Measurements from ENCODE around the gene SYT3. TPM values are rescaled to one million over a fixed set of nuclear protein-coding genes. Genes with fewer than 3 reads are reported as not detected.

The SYT3 gene
- total RNA-seq, 1 experiment from 2014 or later: not detected

GRCh38 chr19:50673118-50673517 is 33.4 kb upstream of the SYT3 start:
- no peak overlapping the region for H3K9ac ChIP-seq (ENCODE audit: low read length)
- no peak overlapping the region for H3K4me3 ChIP-seq (ENCODE audit: low read length)
- H3K9me3 ChIP-seq (ENCODE audit: low read length): no peaks in the 10 kb centered on the region
- H3K4me2 ChIP-seq (ENCODE audit: low read depth, low read length, poor library complexity, severe bottlenecking): no peak overlapping the region
- H2AFZ ChIP-seq (ENCODE audit: low read length): no peak overlapping the region
- no peak overlapping the region for H3K27ac ChIP-seq (ENCODE audit: low read length)
- H4K20me1 ChIP-seq (ENCODE audit: insufficient read depth, low read depth, low read length): no peaks in the 10 kb centered on the region
- H3K79me2 ChIP-seq (ENCODE audit: low read length): no peaks in the 10 kb centered on the region
- no peaks in the 10 kb centered on the region for H3K4me1 ChIP-seq (ENCODE audit: low read length)
- no peaks in the 10 kb centered on the region for H3K9me2 ChIP-seq (replicated peaks; ENCODE audit: insufficient read depth, low read length)
- H3K27me3 ChIP-seq (ENCODE audit: low read length): no peaks in the 10 kb centered on the region
- no peak for DNase-seq
- H3K36me3 ChIP-seq (ENCODE audit: insufficient read depth, low read length): no peaks in the 10 kb centered on the region

GRCh38 chr19:50670102-50670380 is 30.4 kb upstream of the SYT3 start:
- Histone ChIP-seq H2AFZ (ENCODE audit: low read length) (no peak overlapping the region), H3K4me3 (ENCODE audit: low read length) (no peak overlapping the region), H3K9me3 (ENCODE audit: low read length) (no peaks in the 10 kb centered on the region), H3K27me3 (ENCODE audit: low read length) (no peaks in the 10 kb centered on the region), H3K36me3 (ENCODE audit: insufficient read depth, low read length) (no peaks in the 10 kb centered on the region), H3K4me2 (ENCODE audit: low read depth, low read length, poor library complexity, severe bottlenecking) (no peak overlapping the region), H4K20me1 (ENCODE audit: insufficient read depth, low read depth, low read length) (no peaks in the 10 kb centered on the region), H3K9me2 (replicated peaks; ENCODE audit: insufficient read depth, low read length) (no peaks in the 10 kb centered on the region), H3K27ac (ENCODE audit: low read length) (no peak overlapping the region), H3K9ac (ENCODE audit: low read length) (no peak overlapping the region), H3K4me1 (ENCODE audit: low read length) (no peaks in the 10 kb centered on the region), H3K79me2 (ENCODE audit: low read length) (no peaks in the 10 kb centered on the region)
- DNase-seq: no peak

GRCh38 chr19:50669302-50670101 is 29.8 kb upstream of the SYT3 start:
- DNase-seq: peak; percentile 84
- Histone ChIP-seq H3K27ac (ENCODE audit: low read length) (no peak overlapping the region), H3K9ac (ENCODE audit: low read length) (no peak overlapping the region), H3K4me1 (ENCODE audit: low read length) (no peaks in the 10 kb centered on the region), H3K9me3 (ENCODE audit: low read length) (no peaks in the 10 kb centered on the region), H2AFZ (ENCODE audit: low read length) (no peak overlapping the region), H3K4me2 (ENCODE audit: low read depth, low read length, poor library complexity, severe bottlenecking) (no peak overlapping the region), H4K20me1 (ENCODE audit: insufficient read depth, low read depth, low read length) (no peaks in the 10 kb centered on the region), H3K9me2 (replicated peaks; ENCODE audit: insufficient read depth, low read length) (no peaks in the 10 kb centered on the region), H3K79me2 (ENCODE audit: low read length) (no peaks in the 10 kb centered on the region), H3K36me3 (ENCODE audit: insufficient read depth, low read length) (no peaks in the 10 kb centered on the region), H3K4me3 (ENCODE audit: low read length) (no peak overlapping the region), H3K27me3 (ENCODE audit: low read length) (no peaks in the 10 kb centered on the region; the same call in 1 of the 2 replicates)

- no peaks in the 10 kb centered on the region for H3K9me2 ChIP-seq (replicated peaks; ENCODE audit: insufficient read depth, low read length)
- H3K27ac ChIP-seq (ENCODE audit: low read length): no peak overlapping the region
Observed at GRCh38 chr19:50668879-50669278, 29.2 kb upstream of the SYT3 start.

GRCh38 chr19:50668416-50668815 is 28.7 kb upstream of the SYT3 start:
- Histone ChIP-seq H3K4me3 (ENCODE audit: low read length) (no peak overlapping the region), H3K4me1 (ENCODE audit: low read length) (no peaks in the 10 kb centered on the region), H3K79me2 (ENCODE audit: low read length) (no peaks in the 10 kb centered on the region), H3K9me2 (replicated peaks; ENCODE audit: insufficient read depth, low read length) (no peaks in the 10 kb centered on the region), H3K27ac (ENCODE audit: low read length) (no peak overlapping the region), H3K36me3 (ENCODE audit: insufficient read depth, low read length) (no peaks in the 10 kb centered on the region), H3K9ac (ENCODE audit: low read length) (no peak overlapping the region), H3K4me2 (ENCODE audit: low read depth, low read length, poor library complexity, severe bottlenecking) (no peak overlapping the region), H2AFZ (ENCODE audit: low read length) (no peak overlapping the region), H4K20me1 (ENCODE audit: insufficient read depth, low read depth, low read length) (no peaks in the 10 kb centered on the region), H3K9me3 (ENCODE audit: low read length) (no peaks in the 10 kb centered on the region), H3K27me3 (ENCODE audit: low read length) (no peaks in the 10 kb centered on the region; the same call in 1 of the 2 replicates)
- DNase-seq: no peak

More at GRCh38 chr19:50668879-50669278, 29.2 kb upstream of the SYT3 start:
- Histone ChIP-seq H4K20me1 (ENCODE audit: insufficient read depth, low read depth, low read length) (no peaks in the 10 kb centered on the region), H3K9me3 (ENCODE audit: low read length) (no peaks in the 10 kb centered on the region), H3K4me1 (ENCODE audit: low read length) (no peaks in the 10 kb centered on the region), H3K4me3 (ENCODE audit: low read length) (no peak overlapping the region), H3K36me3 (ENCODE audit: insufficient read depth, low read length) (no peaks in the 10 kb centered on the region), H3K4me2 (ENCODE audit: low read depth, low read length, poor library complexity, severe bottlenecking) (no peak overlapping the region), H2AFZ (ENCODE audit: low read length) (no peak overlapping the region), H3K9ac (ENCODE audit: low read length) (no peak overlapping the region), H3K27me3 (ENCODE audit: low read length) (no peaks in the 10 kb centered on the region; the same call in 1 of the 2 replicates), H3K79me2 (ENCODE audit: low read length) (no peaks in the 10 kb centered on the region)
- no peak for DNase-seq

- no peak overlapping the region for H3K4me3 ChIP-seq (ENCODE audit: low read length)
- no peaks in the 10 kb centered on the region; the same call in 1 of the 2 replicates for H3K27me3 ChIP-seq (ENCODE audit: low read length)
- H3K4me2 ChIP-seq (ENCODE audit: low read depth, low read length, poor library complexity, severe bottlenecking): no peak overlapping the region
- H3K27ac ChIP-seq (ENCODE audit: low read length): no peak overlapping the region
- H3K9ac ChIP-seq (ENCODE audit: low read length): no peak overlapping the region
- H3K79me2 ChIP-seq (ENCODE audit: low read length): no peaks in the 10 kb centered on the region
- H3K4me1 ChIP-seq (ENCODE audit: low read length): no peaks in the 10 kb centered on the region
- H3K9me2 ChIP-seq (replicated peaks; ENCODE audit: insufficient read depth, low read length): no peaks in the 10 kb centered on the region
- no peaks in the 10 kb centered on the region for H3K36me3 ChIP-seq (ENCODE audit: insufficient read depth, low read length)
- no peak overlapping the region for H2AFZ ChIP-seq (ENCODE audit: low read length)
- no peaks in the 10 kb centered on the region for H4K20me1 ChIP-seq (ENCODE audit: insufficient read depth, low read depth, low read length)
- no peak for DNase-seq
- no peaks in the 10 kb centered on the region for H3K9me3 ChIP-seq (ENCODE audit: low read length)
Observed at GRCh38 chr19:50667759-50668231, 28.1 kb upstream of the SYT3 start.

GRCh38 chr19:50667177-50667758 is 27.6 kb upstream of the SYT3 start:
- H3K4me1 ChIP-seq (ENCODE audit: low read length): no peaks in the 10 kb centered on the region
- H3K4me3 ChIP-seq (ENCODE audit: low read length): no peak overlapping the region
- H3K36me3 ChIP-seq (ENCODE audit: insufficient read depth, low read length): no peaks in the 10 kb centered on the region
- no peak overlapping the region for H3K9ac ChIP-seq (ENCODE audit: low read length)
- H3K27me3 ChIP-seq (ENCODE audit: low read length): no peaks in the 10 kb centered on the region; the same call in 1 of the 2 replicates
- no peak overlapping the region for H2AFZ ChIP-seq (ENCODE audit: low read length)
- no peaks in the 10 kb centered on the region for H3K79me2 ChIP-seq (ENCODE audit: low read length)
- no peak overlapping the region for H3K4me2 ChIP-seq (ENCODE audit: low read depth, low read length, poor library complexity, severe bottlenecking)
- DNase-seq: no peak
- no peaks in the 10 kb centered on the region for H3K9me2 ChIP-seq (replicated peaks; ENCODE audit: insufficient read depth, low read length)
- no peaks in the 10 kb centered on the region for H3K9me3 ChIP-seq (ENCODE audit: low read length)
- no peak overlapping the region for H3K27ac ChIP-seq (ENCODE audit: low read length)
- H4K20me1 ChIP-seq (ENCODE audit: insufficient read depth, low read depth, low read length): no peaks in the 10 kb centered on the region

GRCh38 chr19:50666346-50667176 is 26.9 kb upstream of the SYT3 start:
- Histone ChIP-seq H4K20me1 (ENCODE audit: insufficient read depth, low read depth, low read length) (no peaks in the 10 kb centered on the region), H2AFZ (ENCODE audit: low read length) (no peak overlapping the region), H3K27me3 (ENCODE audit: low read length) (no peaks in the 10 kb centered on the region; the same call in 1 of the 2 replicates)

More at GRCh38 chr19:50666346-50667176, 26.9 kb upstream of the SYT3 start:
- no peak overlapping the region for H3K4me3 ChIP-seq (ENCODE audit: low read length)
- no peak for DNase-seq
- H3K27ac ChIP-seq (ENCODE audit: low read length): no peak overlapping the region
- H3K9me3 ChIP-seq (ENCODE audit: low read length): no peaks in the 10 kb centered on the region
- H3K9ac ChIP-seq (ENCODE audit: low read length): no peak overlapping the region
- H3K4me1 ChIP-seq (ENCODE audit: low read length): no peaks in the 10 kb centered on the region; the same call in 1 of the 2 replicates
- H3K9me2 ChIP-seq (replicated peaks; ENCODE audit: insufficient read depth, low read length): no peaks in the 10 kb centered on the region
- no peak overlapping the region for H3K4me2 ChIP-seq (ENCODE audit: low read depth, low read length, poor library complexity, severe bottlenecking)
- H3K36me3 ChIP-seq (ENCODE audit: insufficient read depth, low read length): no peaks in the 10 kb centered on the region
- no peaks in the 10 kb centered on the region for H3K79me2 ChIP-seq (ENCODE audit: low read length)
